ENCODE measurements around the gene PPP1R18. TPM values are rescaled to one million over a fixed set of nuclear protein-coding genes. Genes with fewer than 3 reads are reported as not detected.
"Not testable (repeated sequence)": the region's sequence is repeated elsewhere in the genome, so short reads cannot be mapped to it uniquely, and the experiment has no call there.

The PPP1R18 gene
- total RNA-seq, 2 experiments from 2014 or later = 286 to 304 TPM

GRCh38 chr6:30678964-30679726 lies 7.3 kb downstream of the PPP1R18 start:
- peak overlapping the region; percentile 98 for H3K27ac Mint-ChIP-seq
- H3K27me3 Mint-ChIP-seq (ENCODE audit: low read depth) = no peaks in the 10 kb centered on the region
- DNase-seq (peak; percentile 94), ATAC-seq (peak; percentile 54)
- H3K4me3 Mint-ChIP-seq = peak overlapping the region; percentile 93
- no peaks in the 10 kb centered on the region for H3K9me3 Mint-ChIP-seq (ENCODE audit: insufficient read depth)
- H3K4me1 Mint-ChIP-seq (ENCODE audit: low read depth) = peaks cover 30% of the 10 kb centered on the region
- ChIA-PET CTCF (interaction anchor here (0.6 to 15.7 kb wide), 40 partner anchors 9 to 237 kb away, joined by 3 to 686 read pairs (median 5); partner anchors contain the start of genes ABCF1, IER3, MDC1 and MRPS18B), POLR2A (interaction anchor here (0.7 to 8.3 kb wide), 10 partner anchors 9 to 63 kb away, joined by 3 to 343 read pairs (median 5); partner anchors contain the start of genes FLOT1, MDC1, MRPS18B and PPP1R10)
- H3K36me3 Mint-ChIP-seq (ENCODE audit: low read depth) = peaks cover 84% of the 10 kb centered on the region

DNA sequence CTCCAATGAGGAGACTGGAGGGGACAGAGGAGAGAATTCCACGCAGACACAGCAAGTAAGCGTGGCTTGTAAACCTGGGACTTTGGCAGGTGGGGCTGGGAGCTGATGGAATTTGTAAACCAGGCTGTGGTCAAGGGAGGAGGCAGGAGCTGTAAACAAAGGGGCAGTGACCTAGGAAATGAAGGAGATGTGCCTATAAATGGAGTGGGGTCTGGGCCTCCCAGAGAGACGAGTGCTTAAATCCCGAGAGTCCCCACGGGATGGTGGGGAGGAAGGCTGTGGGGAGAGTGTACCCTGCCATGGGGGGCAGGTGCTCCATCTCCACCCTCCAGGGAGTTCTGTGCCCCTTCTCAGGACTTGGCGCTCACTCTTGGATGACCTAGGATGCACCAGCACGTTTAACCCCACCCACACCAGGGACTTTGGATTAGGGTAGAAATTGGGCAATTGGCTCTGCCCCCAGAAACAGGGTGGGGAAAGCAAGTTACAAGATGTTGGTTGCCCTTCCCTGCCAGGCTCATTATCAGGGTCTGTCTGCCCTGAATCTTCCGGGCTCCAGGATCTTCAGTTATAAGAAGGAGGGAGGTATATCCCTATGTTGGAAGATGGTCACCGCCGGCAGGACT lies 9.7 kb downstream of the PPP1R18 start:
- ATAC-seq (no peak), DNase-seq (no peak)
- Mint-ChIP-seq H3K27me3 (ENCODE audit: low read depth) (no peaks in the 10 kb centered on the region), H3K36me3 (ENCODE audit: low read depth) (peaks cover 63% of the 10 kb centered on the region), H3K4me1 (ENCODE audit: low read depth) (peaks cover 40% of the 10 kb centered on the region), H3K27ac (no peak overlapping the region), H3K9me3 (ENCODE audit: insufficient read depth) (no peaks in the 10 kb centered on the region), H3K4me3 (no peak overlapping the region)
- ChIA-PET CTCF (interaction anchor here (15.7 kb wide), 1 partner anchor 44 kb away, joined by 686 read pairs; the partner anchor contains the start of genes MDC1 and TUBB), POLR2A (interaction anchor here (1.1 to 1.2 kb wide), 4 partner anchors 43 to 67 kb away, joined by 3 to 7 read pairs (median 4); partner anchors contain the start of genes IER3 and TUBB)

- DNase-seq = peak; percentile 95
- no peaks in the 10 kb centered on the region for H3K27me3 Mint-ChIP-seq (ENCODE audit: low read depth)
- no peaks in the 10 kb centered on the region for H3K9me3 Mint-ChIP-seq (ENCODE audit: insufficient read depth)
- peak; percentile 86 for ATAC-seq
- CTCF ChIA-PET = interaction anchor here (0.7 to 15.7 kb wide), 26 partner anchors 9 to 229 kb away, joined by 3 to 686 read pairs (median 6); partner anchors contain the start of genes ATAT1, C6orf136, MDC1 and MRPS18B
- H3K4me3 Mint-ChIP-seq = peak within 1 kb of the TSS; percentile 93
- H3K36me3 Mint-ChIP-seq (ENCODE audit: low read depth) = peaks cover 46% of the 10 kb centered on the region
- H3K27ac Mint-ChIP-seq = peak within 1 kb of the TSS; percentile 78
- POLR2A ChIA-PET = interaction anchor here (0.7 to 2.3 kb wide), 10 partner anchors 8 to 191 kb away, joined by 3 to 14 read pairs (median 6); partner anchors contain the start of genes ATAT1, MRPS18B and PPP1R10
- H3K4me1 Mint-ChIP-seq (ENCODE audit: low read depth) = peaks cover 39% of the 10 kb centered on the region
Observed at GRCh38 chr6:30672445-30673253, 13.8 kb downstream of the PPP1R18 start, which contains the start of gene DHX16. DHX16 (minus strand) TSS chr6:30673006; CDS start chr6:30672841, 165 bp downstream.

DNA sequence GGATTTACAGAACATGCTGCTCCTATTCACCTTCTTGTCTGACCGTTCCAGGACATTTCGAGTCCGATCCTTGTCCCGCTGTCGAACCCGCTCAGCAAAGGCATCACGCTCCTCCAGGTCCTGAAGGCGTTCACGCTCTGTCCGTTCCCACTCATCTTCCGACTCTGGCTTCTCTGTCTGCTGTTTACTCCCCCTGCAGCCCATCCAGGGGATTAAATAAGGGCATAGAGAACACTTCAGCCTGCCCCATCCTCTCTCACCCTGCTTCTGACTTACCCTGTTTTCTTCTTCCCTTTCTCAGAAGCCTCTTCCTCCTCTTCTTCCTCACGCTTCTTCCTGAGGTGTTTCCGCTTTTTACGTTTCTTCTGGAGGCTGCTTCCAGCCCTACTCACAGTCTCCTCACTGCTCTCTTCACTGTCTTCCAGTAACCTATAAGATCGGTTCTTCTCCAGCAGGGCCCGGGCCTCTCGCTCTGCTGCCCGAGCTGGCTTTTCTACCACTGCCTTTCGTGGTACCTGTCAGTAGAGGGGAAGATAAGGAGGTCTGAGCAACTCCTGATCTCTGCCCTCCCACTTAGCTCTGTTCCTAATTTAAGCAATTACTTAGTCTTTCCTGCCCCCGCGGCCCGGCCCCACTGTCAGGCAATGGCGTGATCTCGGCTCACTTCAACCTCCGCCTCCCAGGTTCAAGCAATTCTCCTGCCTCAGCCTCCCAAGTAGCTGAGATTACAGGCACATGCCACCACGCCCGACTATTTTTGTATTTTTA lies 15.5 kb downstream of the PPP1R18 start:
- Mint-ChIP-seq H3K4me3 (peak overlapping the region; percentile 93), H3K4me1 (ENCODE audit: low read depth) (peaks cover 36% of the 10 kb centered on the region), H3K9me3 (ENCODE audit: insufficient read depth) (no peaks in the 10 kb centered on the region), H3K27ac (peak overlapping the region; percentile 64), H3K27me3 (ENCODE audit: low read depth) (no peaks in the 10 kb centered on the region), H3K36me3 (ENCODE audit: low read depth) (peaks cover 41% of the 10 kb centered on the region)
- ChIA-PET POLR2A (interaction anchor here (0.6 to 2.3 kb wide), 3 partner anchors 11 to 1708 kb away, joined by 3 to 14 read pairs (median 10); no protein-coding TSS in a partner anchor), CTCF (interaction anchor here (0.5 to 15.7 kb wide), 10 partner anchors 16 to 218 kb away, joined by 3 to 686 read pairs (median 4); partner anchors contain the start of genes MDC1 and TUBB)
- DNase-seq (no peak), ATAC-seq (no peak)

GRCh38 chr6:30666300-30666699 lies 20.1 kb downstream of the PPP1R18 start:
- H3K27ac Mint-ChIP-seq = peak overlapping the region; percentile 34
- ATAC-seq; H3K4me3 Mint-ChIP-seq; POLR2A ChIA-PET; DNase-seq; H3K27me3 Mint-ChIP-seq (ENCODE audit: low read depth); H3K9me3 Mint-ChIP-seq (ENCODE audit: insufficient read depth): not testable (repeated sequence)
- peaks cover 67% of the 10 kb centered on the region for H3K36me3 Mint-ChIP-seq (ENCODE audit: low read depth)
- CTCF ChIA-PET = interaction anchor here (1.4 to 2.8 kb wide), 2 partner anchors 40 to 64 kb away, joined by 4 to 9 read pairs; no protein-coding TSS in a partner anchor
- H3K4me1 Mint-ChIP-seq (ENCODE audit: low read depth) = peaks cover 23% of the 10 kb centered on the region

GRCh38 chr6:30664994-30665767 lies 21.3 kb downstream of the PPP1R18 start:
- H3K36me3 Mint-ChIP-seq (ENCODE audit: low read depth) = peaks cover 61% of the 10 kb centered on the region
- H3K27ac Mint-ChIP-seq = no peak overlapping the region

GRCh38 chr6:30657922-30658321 lies 28.5 kb downstream of the PPP1R18 start:
- H3K27me3 Mint-ChIP-seq (ENCODE audit: low read depth); POLR2A ChIA-PET; ATAC-seq; DNase-seq; H3K4me3 Mint-ChIP-seq; H3K9me3 Mint-ChIP-seq (ENCODE audit: insufficient read depth); H3K4me1 Mint-ChIP-seq (ENCODE audit: low read depth); H3K27ac Mint-ChIP-seq; CTCF ChIA-PET: not testable (repeated sequence)
- peaks cover 55% of the 10 kb centered on the region for H3K36me3 Mint-ChIP-seq (ENCODE audit: low read depth)

More at GRCh38 chr6:30664994-30665767, 21.3 kb downstream of the PPP1R18 start:
- DNase-seq (no peak), ATAC-seq (no peak)
- CTCF ChIA-PET = interaction anchor here (0.7 to 2.8 kb wide), 8 partner anchors 13 to 182 kb away, joined by 3 to 9 read pairs (median 3); no protein-coding TSS in a partner anchor
- H3K4me3 Mint-ChIP-seq = no peak overlapping the region
- peaks cover 13% of the 10 kb centered on the region for H3K4me1 Mint-ChIP-seq (ENCODE audit: low read depth)
- H3K27me3 Mint-ChIP-seq (ENCODE audit: low read depth) = no peaks in the 10 kb centered on the region
- POLR2A ChIA-PET = interaction anchor here (0.8 to 1.0 kb wide), 4 partner anchors 7 to 48 kb away, joined by 3 to 4 read pairs (median 3); partner anchors contain the start of genes MRPS18B and PPP1R10
- no peaks in the 10 kb centered on the region for H3K9me3 Mint-ChIP-seq (ENCODE audit: insufficient read depth)

GRCh38 chr6:30657454-30657853 lies 29.0 kb downstream of the PPP1R18 start:
- ChIA-PET CTCF (interaction anchor here (1.3 kb wide), 1 partner anchor 22 kb away, joined by 3 read pairs; no protein-coding TSS in a partner anchor), POLR2A (interaction anchor here (0.6 kb wide), 1 partner anchor 128 kb away, joined by 3 read pairs; no protein-coding TSS in a partner anchor)
- Mint-ChIP-seq H3K4me3 (no peak overlapping the region), H3K9me3 (ENCODE audit: insufficient read depth) (no peaks in the 10 kb centered on the region), H3K4me1 (ENCODE audit: low read depth) (peaks cover 2% of the 10 kb centered on the region), H3K27me3 (ENCODE audit: low read depth) (no peaks in the 10 kb centered on the region), H3K27ac (peak overlapping the region; percentile 57), H3K36me3 (ENCODE audit: low read depth) (peaks cover 54% of the 10 kb centered on the region)
- ATAC-seq (no peak), DNase-seq (no peak)

GRCh38 chr6:30656513-30656912 lies 29.9 kb downstream of the PPP1R18 start:
- Mint-ChIP-seq H3K4me1 (ENCODE audit: low read depth) (peaks cover 2% of the 10 kb centered on the region), H3K4me3 (no peak overlapping the region), H3K9me3 (ENCODE audit: insufficient read depth) (no peaks in the 10 kb centered on the region), H3K36me3 (ENCODE audit: low read depth) (peaks cover 54% of the 10 kb centered on the region), H3K27me3 (ENCODE audit: low read depth) (no peaks in the 10 kb centered on the region), H3K27ac (no peak overlapping the region)
- ChIA-PET CTCF (interaction anchor here (1.3 kb wide), 1 partner anchor 23 kb away, joined by 3 read pairs; no protein-coding TSS in a partner anchor), POLR2A (no interaction called here)
- DNase-seq (no peak), ATAC-seq (no peak)

DNA sequence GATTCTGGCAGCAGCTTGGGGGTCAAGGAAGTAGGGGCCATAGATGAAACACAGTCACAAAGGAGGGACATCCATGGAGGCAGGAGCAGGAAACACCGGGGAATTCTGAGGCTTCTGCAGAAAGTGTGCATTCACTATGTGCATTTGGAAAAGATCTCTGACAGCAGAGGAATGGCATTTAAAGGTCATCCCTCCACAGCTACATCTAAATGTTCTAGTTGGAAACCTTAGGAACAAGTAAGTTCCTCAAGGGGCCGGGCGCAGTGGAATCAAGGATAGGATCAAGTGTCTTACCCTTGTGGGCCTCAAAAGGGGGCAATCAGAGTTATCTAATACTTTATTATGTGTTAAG lies 30.7 kb downstream of the PPP1R18 start:
- no peaks in the 10 kb centered on the region for H3K27me3 Mint-ChIP-seq (ENCODE audit: low read depth)
- no peak overlapping the region for H3K4me3 Mint-ChIP-seq
- ATAC-seq = no peak
- CTCF ChIA-PET = no interaction called here
- H3K36me3 Mint-ChIP-seq (ENCODE audit: low read depth) = peaks cover 57% of the 10 kb centered on the region
- peaks cover 2% of the 10 kb centered on the region for H3K4me1 Mint-ChIP-seq (ENCODE audit: low read depth)
- no peaks in the 10 kb centered on the region for H3K9me3 Mint-ChIP-seq (ENCODE audit: insufficient read depth)
- POLR2A ChIA-PET = no interaction called here
- no peak for DNase-seq
- no peak overlapping the region for H3K27ac Mint-ChIP-seq
